HG03460 (cell line): Measurements from ENCODE around the gene TPSB2.

Experiments used
- ATAC-seq: cut with Tn5 transposase; IDR thresholded peaks from one replicate; pipeline ENCODE4 v1.9.1; 2021; ENCODE audit not compliant: unreplicated experiment

TPSB2 gene

DNA sequence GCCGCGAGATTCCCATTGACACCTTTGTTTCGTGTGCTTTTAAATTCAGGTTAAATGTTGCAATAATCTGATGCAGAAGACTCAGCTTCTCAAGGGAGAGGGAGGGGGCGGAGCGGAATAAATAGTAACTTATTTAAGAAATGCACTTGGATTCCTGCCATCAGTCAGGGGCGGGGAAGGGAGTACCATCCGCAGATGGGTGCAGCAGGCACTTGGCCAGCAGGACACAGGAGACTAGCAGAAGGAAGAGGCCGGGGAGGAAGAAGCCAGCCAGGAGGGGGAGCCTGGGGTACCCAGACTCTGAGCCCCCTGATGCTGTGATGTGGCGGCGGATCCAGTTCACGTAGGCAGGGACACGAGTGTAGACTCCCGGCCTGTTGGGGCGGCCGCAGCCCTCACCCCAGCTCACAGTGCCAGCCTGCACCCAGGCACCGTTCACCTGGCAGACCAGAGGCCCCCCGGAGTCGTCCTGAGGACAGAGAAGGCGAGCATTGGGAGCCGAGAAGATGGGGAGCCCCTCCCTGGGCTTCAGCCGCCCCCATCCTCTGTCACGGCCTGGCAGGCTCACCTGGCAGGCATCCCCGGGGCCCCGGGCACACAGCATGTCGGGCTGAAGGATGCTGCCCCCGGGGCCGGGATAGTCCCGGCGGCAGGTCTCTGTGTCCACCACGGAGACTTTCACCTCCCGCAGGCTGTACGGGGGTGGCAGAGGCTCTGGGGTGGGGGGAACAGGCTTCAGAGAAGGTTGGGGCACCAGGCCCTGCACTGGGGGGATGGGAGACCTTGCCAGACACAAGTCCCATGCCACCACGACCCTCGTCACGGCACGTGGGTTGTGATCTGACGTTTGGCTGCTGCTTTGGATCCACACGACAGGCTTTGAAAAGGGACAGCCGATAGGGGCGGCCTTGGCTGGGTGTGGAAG is 8.1 kb downstream of the TPSB2 start:
- no peak for ATAC-seq

DNA sequence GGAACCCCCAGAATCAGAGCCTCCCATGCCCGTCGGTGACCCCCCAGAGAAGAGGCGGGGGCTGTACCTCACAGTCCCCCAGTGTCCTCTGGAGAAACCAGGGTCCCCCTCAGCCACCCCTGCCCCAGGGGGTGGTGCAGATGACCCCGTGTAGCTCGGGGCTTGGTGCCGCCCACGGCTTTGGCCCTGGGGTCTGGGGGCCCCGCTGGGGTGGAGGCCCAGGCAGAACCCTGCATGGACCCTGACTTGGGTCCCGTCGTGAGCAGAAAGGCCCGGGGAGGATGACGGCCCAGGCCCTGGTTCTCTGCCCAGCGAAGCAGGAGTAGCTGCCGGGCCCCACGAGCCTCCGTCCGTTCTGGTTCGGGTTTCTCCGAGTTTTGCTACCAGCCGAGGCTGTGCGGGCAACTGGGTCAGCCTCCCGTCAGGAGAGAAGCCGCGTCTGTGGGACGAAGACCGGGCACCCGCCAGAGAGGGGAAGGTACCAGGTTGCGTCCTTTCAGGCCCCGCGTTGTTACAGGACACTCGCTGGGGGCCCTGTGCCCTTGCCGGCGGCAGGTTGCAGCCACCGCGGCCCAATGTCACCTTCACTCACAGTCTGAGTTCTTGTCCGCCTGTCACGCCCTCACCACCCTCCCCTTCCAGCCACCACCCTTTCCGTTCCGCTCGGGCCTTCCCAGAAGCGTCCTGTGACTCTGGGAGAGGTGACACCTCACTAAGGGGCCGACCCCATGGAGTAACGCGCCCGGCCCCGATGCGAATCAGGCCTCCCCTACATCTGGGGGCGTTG is 8.9 kb downstream of the TPSB2 start:
- no peak for ATAC-seq

DNA sequence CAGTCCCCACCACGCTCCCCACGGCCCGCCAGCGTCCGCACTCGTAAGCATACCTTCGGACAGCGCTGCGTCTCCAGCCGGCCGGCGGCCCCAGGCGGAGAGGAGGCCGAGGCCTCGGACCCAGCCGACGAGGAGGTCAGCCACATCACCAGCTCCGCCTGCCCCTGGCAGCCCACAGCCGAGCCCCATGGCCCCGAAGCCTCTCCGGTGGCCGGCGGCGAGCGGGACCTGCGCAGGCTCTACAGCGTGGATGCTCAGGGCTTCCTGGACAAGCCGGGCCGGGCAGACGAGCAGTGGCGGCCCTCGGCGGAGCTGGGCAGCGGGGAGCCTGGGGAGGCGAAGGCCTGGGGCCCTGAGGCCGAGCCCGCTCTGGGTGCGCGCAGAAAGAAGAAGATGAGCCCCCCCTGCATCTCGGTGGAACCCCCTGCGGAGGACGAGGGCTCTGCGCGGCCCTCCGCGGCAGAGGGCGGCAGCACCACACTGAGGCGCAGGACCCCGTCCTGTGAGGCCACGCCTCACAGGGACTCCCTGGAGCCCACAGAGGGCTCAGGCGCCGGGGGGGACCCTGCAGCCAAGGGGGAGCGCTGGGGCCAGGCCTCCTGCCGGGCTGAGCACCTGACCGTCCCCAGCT is 9.8 kb downstream of the TPSB2 start:
- no peak for ATAC-seq

GRCh38 chr16:1218930-1219611 is 10.9 kb downstream of the TPSB2 start:
- no peak for ATAC-seq

- no peak for ATAC-seq
Measured at GRCh38 chr16:1218061-1218929, 11.7 kb downstream of the TPSB2 start.

- no peak for ATAC-seq
Measured at GRCh38 chr16:1217526-1217925, 12.5 kb downstream of the TPSB2 start.

- no peak for ATAC-seq
Measured at GRCh38 chr16:1216681-1217400, 13.1 kb downstream of the TPSB2 start.

DNA sequence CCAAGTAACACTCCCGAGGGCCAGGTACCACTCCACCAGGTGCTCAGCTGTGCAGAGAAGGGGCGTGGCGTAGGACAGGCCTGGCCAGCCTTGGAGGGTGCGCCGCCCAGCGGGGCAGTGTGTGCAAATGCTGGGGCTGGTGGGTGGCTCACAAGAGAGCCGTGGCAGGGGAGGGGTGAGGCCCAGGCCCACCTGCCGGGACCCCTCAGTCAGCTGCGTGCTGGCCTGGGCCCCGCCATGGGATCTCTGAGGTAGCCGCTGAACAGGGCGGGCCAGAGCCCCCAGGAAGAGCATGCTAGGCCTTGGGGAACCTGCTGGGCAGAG is 13.7 kb downstream of the TPSB2 start:
- ATAC-seq, result no peak

DNA sequence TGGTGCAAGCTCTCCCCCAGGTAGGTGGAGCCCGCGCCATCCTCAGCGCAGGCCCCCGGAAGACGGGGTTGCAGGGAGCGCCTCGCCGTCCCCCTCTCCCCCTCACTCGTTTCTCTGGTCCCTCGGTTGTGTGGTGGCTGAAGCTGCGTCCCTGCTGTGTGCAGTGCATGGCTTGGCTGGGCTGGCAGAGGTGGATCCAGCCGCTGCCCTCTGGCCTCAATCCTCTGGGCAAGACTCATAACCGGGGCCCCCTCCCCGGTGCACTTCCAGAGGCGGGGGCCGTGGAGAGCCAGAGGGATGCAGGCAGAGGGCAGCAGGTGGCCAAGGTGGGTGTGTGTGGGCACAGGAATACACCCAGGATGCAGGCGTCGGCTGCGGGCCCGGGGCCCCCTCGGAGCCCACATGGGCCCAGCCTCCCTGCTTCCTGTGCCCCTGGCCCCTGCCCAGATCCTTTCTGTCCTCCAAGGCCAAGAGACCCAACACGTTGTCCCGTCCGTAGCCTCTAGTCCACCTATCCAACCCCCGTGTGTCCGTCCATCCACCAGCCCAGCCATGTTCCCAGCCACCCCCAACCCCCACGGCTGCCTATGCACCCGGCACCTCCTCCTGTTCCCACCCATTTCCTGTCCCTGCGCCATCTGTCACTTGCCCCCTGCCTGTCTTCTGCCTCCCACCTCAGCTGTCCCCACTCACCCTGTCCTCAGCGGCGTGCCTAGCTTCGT is 14.2 kb downstream of the TPSB2 start:
- ATAC-seq, result no peak

GRCh38 chr16:1214719-1215118 is 15.3 kb downstream of the TPSB2 start:
- no peak for ATAC-seq

- no peak for ATAC-seq
Measured at GRCh38 chr16:1213796-1214372, 16.1 kb downstream of the TPSB2 start.

DNA sequence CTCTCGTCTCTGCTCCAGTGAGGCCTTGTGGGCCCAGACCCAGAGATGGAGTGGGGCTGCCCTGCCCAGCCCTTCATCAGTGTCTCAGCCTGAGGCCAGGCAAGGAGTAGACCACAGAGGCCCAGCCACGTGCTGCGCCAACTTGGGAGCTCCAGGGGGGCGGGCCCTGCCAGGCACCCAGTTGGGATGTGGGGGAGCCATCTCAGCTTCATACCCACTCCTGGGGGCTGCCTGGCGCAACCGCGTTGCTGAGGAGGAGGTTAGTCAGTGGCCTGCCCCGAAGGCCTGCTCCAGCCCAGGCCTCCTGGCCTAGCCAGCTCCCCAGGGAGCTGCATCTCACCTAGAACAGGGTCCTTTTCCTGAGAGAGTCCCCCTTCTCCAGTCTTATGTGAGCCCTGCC is 16.8 kb downstream of the TPSB2 start:
- ATAC-seq, result no peak

- no peak for ATAC-seq
Measured at GRCh38 chr16:1212616-1213194, 17.3 kb downstream of the TPSB2 start.

DNA sequence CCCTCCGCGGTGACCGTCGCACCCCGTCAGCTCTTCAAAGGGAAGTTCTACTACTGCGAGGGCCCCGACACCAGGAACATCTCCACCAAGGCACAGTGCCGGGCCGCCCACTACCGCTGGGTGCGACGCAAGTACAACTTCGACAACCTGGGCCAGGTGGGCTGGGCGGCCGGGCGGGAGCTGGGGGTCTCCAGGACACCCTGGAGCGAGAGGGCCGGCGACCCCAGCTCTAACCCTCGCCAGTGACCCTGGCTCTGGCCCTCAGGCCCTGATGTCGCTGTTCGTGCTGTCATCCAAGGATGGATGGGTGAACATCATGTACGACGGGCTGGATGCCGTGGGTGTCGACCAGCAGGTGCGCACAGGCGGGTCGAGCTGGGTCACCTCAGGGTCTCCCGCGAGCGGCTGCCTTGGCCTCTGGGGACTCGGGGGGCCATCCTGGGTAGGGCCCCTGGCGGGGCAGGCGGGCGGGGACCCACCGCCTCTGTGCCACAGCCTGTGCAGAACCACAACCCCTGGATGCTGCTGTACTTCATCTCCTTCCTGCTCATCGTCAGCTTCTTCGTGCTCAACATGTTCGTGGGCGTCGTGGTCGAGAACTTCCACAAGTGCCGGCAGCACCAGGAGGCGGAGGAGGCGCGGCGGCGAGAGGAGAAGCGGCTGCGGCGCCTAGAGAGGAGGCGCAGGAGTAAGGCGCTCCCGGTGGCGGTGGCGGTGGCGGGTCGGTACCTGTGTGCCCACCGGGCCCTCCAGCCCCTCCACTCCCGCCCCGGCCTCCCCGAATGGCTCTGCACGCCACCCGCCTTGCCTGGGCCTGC is 18.3 kb downstream of the TPSB2 start:
- no peak for ATAC-seq

- no peak for ATAC-seq
Measured at GRCh38 chr16:1210461-1210860, 19.5 kb downstream of the TPSB2 start.

DNA sequence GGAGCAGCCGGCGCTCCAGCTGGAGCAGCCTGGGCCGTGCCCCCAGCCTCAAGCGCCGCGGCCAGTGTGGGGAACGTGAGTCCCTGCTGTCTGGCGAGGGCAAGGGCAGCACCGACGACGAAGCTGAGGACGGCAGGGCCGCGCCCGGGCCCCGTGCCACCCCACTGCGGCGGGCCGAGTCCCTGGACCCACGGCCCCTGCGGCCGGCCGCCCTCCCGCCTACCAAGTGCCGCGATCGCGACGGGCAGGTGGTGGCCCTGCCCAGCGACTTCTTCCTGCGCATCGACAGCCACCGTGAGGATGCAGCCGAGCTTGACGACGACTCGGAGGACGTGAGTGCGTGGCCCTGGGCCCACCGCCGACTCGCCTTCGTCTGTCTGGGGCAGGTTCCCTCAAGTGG is 20.9 kb downstream of the TPSB2 start:
- ATAC-seq, result no peak

GRCh38 chr16:1208239-1208830 is 21.6 kb downstream of the TPSB2 start:
- ATAC-seq, result no peak
